PC-3 (cell line): ENCODE results near the gene ANAPC15. TPM values are rescaled to one million over a fixed set of nuclear protein-coding genes. Genes with fewer than 3 reads are reported as not detected.

ENCODE experiments used
- ATAC-seq: fragments of 200-7000 bp; cut with Tn5 transposase; 2 replicates; pipeline ENCODE4 v1.9.1; 2020; ENCODE audit warnings: mild to moderate bottlenecking, moderate library complexity
- BruUV-seq: library from RNA; stranded (reverse); fragments of 400-500 nt; replicated peaks from 2 replicates; lab custom pipeline; 2021; lab: Mats Ljungman, UMichigan
- CTCF ChIA-PET: fragments of 300-600 bp; sonication (Branson Sonifier 250); formaldehyde crosslinking; loops from one replicate; lab custom pipeline; 2022; ENCODE audit warnings: antibody characterized with exemption; lab: Charles Lee
- POLR2A ChIA-PET: fragments of 300-600 bp; sonication (Branson Sonifier 250); formaldehyde crosslinking; loops from one replicate; lab custom pipeline; 2022; ENCODE audit warnings: antibody characterized with exemption; ENCODE audit not compliant: unreplicated experiment; lab: Charles Lee
- DNase-seq: peaks from one replicate; pipeline ENCODE4 v3.0.0-alpha.2; 2015
- H2AFZ ChIP-seq: fragments of 300-600 bp; sonication (generic); 2 replicates; pipeline ENCODE4 v1.6.0; 2016; ENCODE audit warnings: antibody characterized with exemption, low read length
- H3F3A ChIP-seq: fragments of 300-600 bp; sonication (generic); one replicate; pipeline ENCODE4 v1.6.0; 2017; ENCODE audit warnings: antibody characterized with exemption, low read length, control low read depth, mild to moderate bottlenecking; ENCODE audit not compliant: unreplicated experiment
- H3K27ac ChIP-seq: fragments of 300-600 bp; sonication (generic); 2 replicates; pipeline ENCODE4 v1.5.1; 2016; ENCODE audit warnings: mild to moderate bottlenecking, low read length
- H3K27me3 ChIP-seq: fragments of 300-600 bp; sonication (generic); 2 replicates; pipeline ENCODE4 v1.6.1; 2016; ENCODE audit warnings: low read length, mixed read lengths
- H3K36me3 ChIP-seq: fragments of 300-600 bp; sonication (generic); 2 replicates; pipeline ENCODE4 v1.6.1; 2016; ENCODE audit warnings: low read depth, mixed run types, low read length, mixed read lengths
- H3K4me1 ChIP-seq: fragments of 300-600 bp; sonication (generic); 2 replicates; pipeline ENCODE4 v1.5.1; 2016; ENCODE audit warnings: low read length; ENCODE audit not compliant: insufficient read depth
- H3K4me2 ChIP-seq: fragments of 300-600 bp; sonication (generic); 2 replicates; pipeline ENCODE4 v1.6.0; 2016; ENCODE audit warnings: low read length
- H3K4me3 ChIP-seq: fragments of 300-600 bp; sonication (generic); 2 replicates; pipeline ENCODE4 v1.5.1; 2016; ENCODE audit warnings: mild to moderate bottlenecking, low read length, mixed read lengths
- H3K79me2 ChIP-seq: fragments of 300-600 bp; sonication (generic); 2 replicates; pipeline ENCODE4 v1.6.1; 2017; ENCODE audit warnings: low read length, mixed read lengths
- H3K9ac ChIP-seq: fragments of 300-600 bp; sonication (generic); 2 replicates; pipeline ENCODE4 v1.6.0; 2016; ENCODE audit warnings: mild to moderate bottlenecking, low read length
- H3K9me2 ChIP-seq: fragments of 300-600 bp; sonication (generic); replicated peaks from 2 replicates; pipeline ENCODE4 v1.6.1; 2016; ENCODE audit warnings: mixed run types, low read length, mixed read lengths
- H3K9me3 ChIP-seq: fragments of 300-600 bp; sonication (generic); 2 replicates; pipeline ENCODE4 v1.6.1; 2016; ENCODE audit warnings: low read length, mixed read lengths
- H4K20me1 ChIP-seq: fragments of 300-600 bp; sonication (generic); 2 replicates; pipeline ENCODE4 v1.6.1; 2016; ENCODE audit warnings: low read length, mixed read lengths
- CTCF ChIP-seq: fragments of 300-600 bp; sonication (generic); conservative IDR thresholded peaks from 2 replicates; pipeline ENCODE4 v1.5.1; 2017; ENCODE audit warnings: antibody characterized with exemption, low read depth, mild to moderate bottlenecking, low read length
- EZH2 ChIP-seq: fragments of 300-600 bp; sonication (generic); IDR thresholded peaks from one replicate; pipeline ENCODE4 v1.6.1; 2017; ENCODE audit warnings: antibody characterized with exemption, mild to moderate bottlenecking, low read length; ENCODE audit not compliant: unreplicated experiment
- EZH2phosphoT487 ChIP-seq: fragments of 300-600 bp; sonication (generic); IDR thresholded peaks from 2 replicates; pipeline ENCODE4 v1.6.1; 2018; ENCODE audit warnings: mild to moderate bottlenecking, antibody characterized with exemption, low read length, borderline replicate concordance
- intact Hi-C: fragments of 100-400 bp; cut with micrococcal nuclease; formaldehyde crosslinking; loops from 2 replicates; pipeline ENCODE4 v1.9.0; 2023
- total RNA-seq: library from RNA; depleted of rRNA; stranded (reverse); fragments of >200 nt; gene quantifications from 2 replicates; pipeline ENCODE4 v1.2.3, GENCODE V29; 2014

The ANAPC15 gene
- total RNA-seq, 1 experiment from 2014 or later = 65.4 TPM

GRCh38 chr11:72114570-72114969 lies 2.1 kb upstream of the ANAPC15 start:
- POLR2A ChIA-PET = no interaction called here
- Histone ChIP-seq H3K27ac (no peak overlapping the region), H2AFZ (no peak overlapping the region), H3K4me1 (peaks cover 17% of the 10 kb centered on the region), H3K36me3 (no peaks in the 10 kb centered on the region; the same call in 1 of the 2 replicates), H3F3A (no peaks in the 10 kb centered on the region), H3K9ac (no peak overlapping the region), H3K4me2 (no peak overlapping the region), H3K9me2 (no peaks in the 10 kb centered on the region), H3K27me3 (no peaks in the 10 kb centered on the region), H3K9me3 (no peaks in the 10 kb centered on the region), H3K79me2 (no peaks in the 10 kb centered on the region), H4K20me1 (no peaks in the 10 kb centered on the region), H3K4me3 (no peak overlapping the region)
- CTCF ChIA-PET = no interaction called here
- ATAC-seq = no peak
- TF ChIP-seq EZH2 = no peak
- no peak for TF ChIP-seq CTCF
- no peak for TF ChIP-seq EZH2phosphoT487
- BruUV-seq = no TSS peak
- intact Hi-C loops = no loop called here
- no peak for DNase-seq

- ATAC-seq = no peak
- BruUV-seq = TSS peak; percentile 99
- Histone ChIP-seq H3K4me2 (peak overlapping the region; percentile 72), H3K9me3 (no peaks in the 10 kb centered on the region), H3K4me3 (peak overlapping the region; percentile 69), H3F3A (no peaks in the 10 kb centered on the region), H3K27me3 (no peaks in the 10 kb centered on the region), H3K36me3 (no peaks in the 10 kb centered on the region; the same call in 1 of the 2 replicates), H3K4me1 (peaks cover 17% of the 10 kb centered on the region), H3K27ac (peak overlapping the region; percentile 88), H3K79me2 (no peaks in the 10 kb centered on the region), H3K9me2 (no peaks in the 10 kb centered on the region), H4K20me1 (no peaks in the 10 kb centered on the region), H2AFZ (peak overlapping the region; percentile 73), H3K9ac (peak overlapping the region; percentile 93)
- DNase-seq = no peak
- ChIA-PET POLR2A (no interaction called here), CTCF (no interaction called here)
- intact Hi-C loops = loop anchor here (1.0 to 2.0 kb wide), 4 partner anchors 10 to 110 kb away; partner anchors contain the start of genes LAMTOR1, LRRC51 and NUMA1
- TF ChIP-seq EZH2 = no peak
- no peak for TF ChIP-seq EZH2phosphoT487
- TF ChIP-seq CTCF = no peak
Observed at GRCh38 chr11:72112978-72113808, 698 bp upstream of the ANAPC15 start.
